IMR-90 (cell line): ENCODE data around the gene CENPN. TPM values are rescaled to one million over a fixed set of nuclear protein-coding genes. Genes with fewer than 3 reads are reported as not detected.

Experiments
- ATAC-seq: fragments of 200-7000 bp; cut with Tn5 transposase; 2 replicates; pipeline ENCODE4 v1.9.1; 2020; ENCODE audit warnings: low read depth, mild to moderate bottlenecking, moderate library complexity
- BruUV-seq: library from RNA; stranded (reverse); fragments of 400-500 nt; replicated peaks from 2 replicates; lab custom pipeline; 2021; lab: Mats Ljungman, UMichigan
- CTCF ChIA-PET: fragments of 300-600 bp; formaldehyde crosslinking; extraction: SDS; loops from one replicate; lab custom pipeline; 2021; ENCODE audit warnings: antibody characterized with exemption; lab: Yijun Ruan, JAX
- POLR2A ChIA-PET: fragments of 300-600 bp; sonication (Branson Sonifier 250); formaldehyde crosslinking; loops from one replicate; lab custom pipeline; 2022; ENCODE audit warnings: antibody characterized with exemption; ENCODE audit not compliant: unreplicated experiment; lab: Charles Lee
- DNase-seq: peaks from one replicate; pipeline ENCODE4 v3.0.0; 2013
- H2AFZ ChIP-seq: replicated peaks from 2 replicates; pipeline ENCODE3; 2013; ENCODE audit warnings: low read length, mild to moderate bottlenecking; ENCODE audit not compliant: poor library complexity
- H2AK5ac ChIP-seq: 2 replicates; pipeline ENCODE4 v1.6.1; 2013; ENCODE audit warnings: low read depth, low read length, inconsistent platforms
- H2AK9ac ChIP-seq: replicated peaks from 2 replicates; pipeline ENCODE3; 2013; ENCODE audit warnings: mild to moderate bottlenecking, low read depth, low read length, moderate library complexity; ENCODE audit not compliant: poor library complexity
- H2BK120ac ChIP-seq: 2 replicates; pipeline ENCODE4 v1.6.1; 2013; ENCODE audit warnings: low read depth, low read length, inconsistent platforms
- H2BK15ac ChIP-seq: 3 replicates; pipeline ENCODE4 v1.6.1; 2013; ENCODE audit warnings: low read depth, low read length, inconsistent platforms
- H2BK20ac ChIP-seq: 2 replicates; pipeline ENCODE4 v1.6.1; 2013; ENCODE audit warnings: low read depth, mild to moderate bottlenecking, inconsistent platforms, low read length, moderate library complexity
- H2BK5ac ChIP-seq: 2 replicates; pipeline ENCODE4 v1.6.1; 2013; ENCODE audit warnings: mild to moderate bottlenecking, low read depth, low read length, inconsistent platforms; ENCODE audit not compliant: poor library complexity, severe bottlenecking
- H3K14ac ChIP-seq: replicated peaks from 2 replicates; pipeline ENCODE4 v1.6.1; 2013; ENCODE audit warnings: low read depth, low read length, inconsistent platforms
- H3K18ac ChIP-seq: 2 replicates; pipeline ENCODE4 v1.6.1; 2013; ENCODE audit warnings: low read depth, low read length, control low read depth
- H3K23ac ChIP-seq: 2 replicates; pipeline ENCODE4 v1.6.1; 2013; ENCODE audit warnings: low read depth, low read length, inconsistent platforms
- H3K27ac ChIP-seq: 2 replicates; pipeline ENCODE4 v1.5.1; 2013; ENCODE audit warnings: mild to moderate bottlenecking, control low read depth, low read length; ENCODE audit not compliant: insufficient read depth
- H3K27me3 ChIP-seq: 2 replicates; pipeline ENCODE4 v1.6.1; 2013; ENCODE audit warnings: low read length; ENCODE audit not compliant: control insufficient read depth, insufficient read depth
- H3K36me3 ChIP-seq: 2 replicates; pipeline ENCODE4 v1.6.1; 2013; ENCODE audit warnings: low read length, mixed read lengths; ENCODE audit not compliant: control insufficient read depth, insufficient read depth
- H3K4ac ChIP-seq: 2 replicates; pipeline ENCODE4 v1.6.1; 2013; ENCODE audit warnings: low read depth, low read length, inconsistent platforms
- H3K4me1 ChIP-seq: 2 replicates; pipeline ENCODE4 v1.6.1; 2013; ENCODE audit warnings: low read length, mixed read lengths; ENCODE audit not compliant: control insufficient read depth, insufficient read depth
- H3K4me2 ChIP-seq: 2 replicates; pipeline ENCODE4 v1.6.1; 2013; ENCODE audit warnings: low read depth, mild to moderate bottlenecking, control low read depth, low read length, moderate library complexity
- H3K4me3 ChIP-seq: 2 replicates; pipeline ENCODE4 v1.5.1; 2013; ENCODE audit warnings: low read depth, mild to moderate bottlenecking, control low read depth, low read length, moderate library complexity; ENCODE audit not compliant: insufficient read depth
- H3K56ac ChIP-seq: 2 replicates; pipeline ENCODE4 v1.6.1; 2013; ENCODE audit warnings: low read length, inconsistent platforms; ENCODE audit not compliant: insufficient read depth; ENCODE audit errors: extremely low read depth
- H3K79me1 ChIP-seq, 2 experiments: 2 replicates each; pipeline ENCODE4 v1.6.1; 2013; ENCODE audit warnings: low read length in 2 of 2, inconsistent platforms in 1 of 2, low read depth in 1 of 2
- H3K9ac ChIP-seq: 2 replicates; pipeline ENCODE4 v1.6.1; 2013; ENCODE audit warnings: low read depth, low read length, control low read depth
- H3K9me1 ChIP-seq: 2 replicates; pipeline ENCODE4 v1.6.1; 2013; ENCODE audit warnings: low read length, inconsistent platforms; ENCODE audit not compliant: insufficient read depth
- H3K9me3 ChIP-seq: 2 replicates; pipeline ENCODE4 v1.6.1; 2013; ENCODE audit warnings: low read length; ENCODE audit not compliant: control insufficient read depth, insufficient read depth
- H4K20me1 ChIP-seq: 2 replicates; pipeline ENCODE4 v1.6.1; 2013; ENCODE audit warnings: low read length, inconsistent platforms; ENCODE audit not compliant: insufficient read depth
- H4K5ac ChIP-seq: 2 replicates; pipeline ENCODE4 v1.6.1; 2013; ENCODE audit warnings: mild to moderate bottlenecking, low read depth, low read length, control low read depth
- H4K8ac ChIP-seq, 2 experiments: 2 replicates each; pipeline ENCODE4 v1.6.1; 2013; ENCODE audit warnings: low read depth in 2 of 2, low read length in 2 of 2, control low read depth in 1 of 2, inconsistent platforms in 1 of 2
- H4K91ac ChIP-seq: 2 replicates; pipeline ENCODE4 v1.6.1; 2013; ENCODE audit warnings: low read depth, low read length, inconsistent platforms; ENCODE audit not compliant: insufficient read depth
- BHLHE40 ChIP-seq: fragments of 150-350 bp; IDR thresholded peaks from 2 replicates; pipeline ENCODE4 v1.6.1; 2016; ENCODE audit warnings: mild to moderate bottlenecking, low read depth, low read length
- CEBPB ChIP-seq: IDR thresholded peaks from 2 replicates; pipeline ENCODE4 v1.6.1; 2012; ENCODE audit warnings: low read depth, low read length, improper control_type of control experiment
- CHD1 ChIP-seq: IDR thresholded peaks from 2 replicates; pipeline ENCODE4 v1.6.1; 2012; ENCODE audit warnings: low read depth, low read length, improper control_type of control experiment
- ELK1 ChIP-seq: fragments of 150-350 bp; IDR thresholded peaks from 2 replicates; pipeline ENCODE4 v1.6.1; 2016; ENCODE audit warnings: low read depth, mild to moderate bottlenecking, low read length, moderate library complexity, borderline replicate concordance
- FOS ChIP-seq: fragments of 150-350 bp; IDR thresholded peaks from 2 replicates; pipeline ENCODE4 v1.6.1; 2016; ENCODE audit warnings: low read depth, low read length
- MAFK ChIP-seq: IDR thresholded peaks from 2 replicates; pipeline ENCODE4 v1.6.1; 2012; ENCODE audit warnings: low read depth, low read length, improper control_type of control experiment
- MAZ ChIP-seq: IDR thresholded peaks from 2 replicates; pipeline ENCODE4 v1.6.1; 2012; ENCODE audit warnings: low read depth, mild to moderate bottlenecking, low read length, improper control_type of control experiment, moderate library complexity, borderline replicate concordance
- MXI1 ChIP-seq: IDR thresholded peaks from 2 replicates; pipeline ENCODE4 v1.6.1; 2012; ENCODE audit warnings: low read depth, mild to moderate bottlenecking, low read length, moderate library complexity, borderline replicate concordance
- NFE2L2 ChIP-seq: fragments of 150-350 bp; IDR thresholded peaks from 2 replicates; pipeline ENCODE4 v1.6.1; 2016; ENCODE audit warnings: low read depth, mild to moderate bottlenecking, low read length
- POLR2A ChIP-seq: IDR thresholded peaks from 2 replicates; pipeline ENCODE4 v1.6.1; 2012; ENCODE audit warnings: mild to moderate bottlenecking, low read depth, low read length
- RAD21 ChIP-seq: IDR thresholded peaks from 2 replicates; pipeline ENCODE4 v1.6.1; 2012; ENCODE audit warnings: low read length, improper control_type of control experiment
- RCOR1 ChIP-seq: IDR thresholded peaks from 2 replicates; pipeline ENCODE4 v1.6.1; 2012; ENCODE audit warnings: mild to moderate bottlenecking, low read length, improper control_type of control experiment; ENCODE audit not compliant: insufficient replicate concordance
- RFX5 ChIP-seq: IDR thresholded peaks from 2 replicates; pipeline ENCODE4 v1.8.0; 2012; ENCODE audit warnings: low read depth, mild to moderate bottlenecking, low read length, moderate library complexity
- SMC3 ChIP-seq: fragments of 150-350 bp; IDR thresholded peaks from 2 replicates; pipeline ENCODE4 v1.6.1; 2016; ENCODE audit warnings: low read depth, mild to moderate bottlenecking, antibody characterized with exemption, low read length, moderate library complexity
- WGBS, 2 experiments: methylation state at CpG; one replicate each; pipeline versions ENCODE4 v1.1.5 to v1.1.7; 2013; ENCODE audit warnings: missing lambda C conversion rate in 2 of 2; ENCODE audit not compliant: insufficient read length in 1 of 2; ENCODE audit errors: extremely low coverage in 2 of 2; 5-methylcytosine and 5-hydroxymethylcytosine counted together
- dilution Hi-C: fragments of 300-500 bp; cut with HindIII; formaldehyde crosslinking; loops from one replicate; pipeline ENCODE4 v1.14.3; 2018; ENCODE audit warnings: low sequenced_read_pairs; ENCODE audit not compliant: unreplicated experiment
- in situ Hi-C: fragments of 300-500 bp; cut with MboI; formaldehyde crosslinking; loops from 3 replicates; pipeline ENCODE4 v1.14.3; 2019; ENCODE audit warnings: low sequenced_read_pairs, inconsistent platforms, mixed read lengths
- intact Hi-C: fragments of 100-400 bp; cut with micrococcal nuclease; formaldehyde crosslinking; loops from 2 replicates; pipeline ENCODE4 v1.10.0; 2022
- polyA plus RNA-seq, 3 experiments: library from polyadenylated mRNA; depleted of rRNA; stranded (reverse); fragments of >200 nt; gene quantifications; 2 replicates each; pipeline ENCODE4 v1.2.3, GENCODE V29; 2012; ENCODE audit warnings: low replicate concordance in 1 of 3
- total RNA-seq: library from RNA; depleted of rRNA; stranded (reverse); fragments of >200 nt; gene quantifications from 2 replicates; pipeline ENCODE4 v1.2.3, GENCODE V29; 2012
- TF ChIP-seq, protein P1 (sequence below): conservative IDR thresholded peaks from 2 replicates; pipeline ENCODE4 v1.5.1; 2012; ENCODE audit warnings: mild to moderate bottlenecking, low read depth, low read length, improper control_type of control experiment
- TF ChIP-seq, protein P2 (sequence below): fragments of 150-350 bp; IDR thresholded peaks from 2 replicates; pipeline ENCODE4 v1.6.1; 2017; ENCODE audit warnings: mild to moderate bottlenecking, antibody characterized with exemption, low read length, low read depth

Gene CENPN
- total and polyA plus RNA-seq, 2 of the 4 experiments (the other 2 are of a cell fraction): 20.5 to 22.8 TPM

- no peak for DNase-seq
- H3K18ac ChIP-seq: no peak overlapping the region
- H2BK20ac ChIP-seq: no peak overlapping the region
- H3K23ac ChIP-seq: no peak overlapping the region
- no peak overlapping the region for H4K91ac ChIP-seq
- no peak overlapping the region for H3K4me2 ChIP-seq
- H3K27me3 ChIP-seq: no peaks in the 10 kb centered on the region
- no peak overlapping the region for H3K14ac ChIP-seq
- H4K20me1 ChIP-seq: no peaks in the 10 kb centered on the region; the same call in 1 of the 2 replicates
- intact Hi-C loops (no loop called here), dilution Hi-C loops (no loop called here), in situ Hi-C loops (no loop called here)
- no peak overlapping the region for H2AK5ac ChIP-seq
- BruUV-seq: no TSS peak
- CTCF ChIA-PET: no interaction called here
- peaks cover 9% of the 10 kb centered on the region; the same call in 1 of the 2 replicates for H3K36me3 ChIP-seq
- no peak overlapping the region for H2AK9ac ChIP-seq
- no peak overlapping the region for H2BK5ac ChIP-seq
- no peak for TF ChIP-seq MXI1
- TF ChIP-seq NFE2L2: no peak
- TF ChIP-seq RFX5: no peak
- TF ChIP-seq SMC3: no peak
- TF ChIP-seq MAFK: no peak
- TF ChIP-seq MAZ: no peak
- TF ChIP-seq ELK1: no peak
- no peak for TF ChIP-seq RAD21
- TF ChIP-seq, protein P1, sequence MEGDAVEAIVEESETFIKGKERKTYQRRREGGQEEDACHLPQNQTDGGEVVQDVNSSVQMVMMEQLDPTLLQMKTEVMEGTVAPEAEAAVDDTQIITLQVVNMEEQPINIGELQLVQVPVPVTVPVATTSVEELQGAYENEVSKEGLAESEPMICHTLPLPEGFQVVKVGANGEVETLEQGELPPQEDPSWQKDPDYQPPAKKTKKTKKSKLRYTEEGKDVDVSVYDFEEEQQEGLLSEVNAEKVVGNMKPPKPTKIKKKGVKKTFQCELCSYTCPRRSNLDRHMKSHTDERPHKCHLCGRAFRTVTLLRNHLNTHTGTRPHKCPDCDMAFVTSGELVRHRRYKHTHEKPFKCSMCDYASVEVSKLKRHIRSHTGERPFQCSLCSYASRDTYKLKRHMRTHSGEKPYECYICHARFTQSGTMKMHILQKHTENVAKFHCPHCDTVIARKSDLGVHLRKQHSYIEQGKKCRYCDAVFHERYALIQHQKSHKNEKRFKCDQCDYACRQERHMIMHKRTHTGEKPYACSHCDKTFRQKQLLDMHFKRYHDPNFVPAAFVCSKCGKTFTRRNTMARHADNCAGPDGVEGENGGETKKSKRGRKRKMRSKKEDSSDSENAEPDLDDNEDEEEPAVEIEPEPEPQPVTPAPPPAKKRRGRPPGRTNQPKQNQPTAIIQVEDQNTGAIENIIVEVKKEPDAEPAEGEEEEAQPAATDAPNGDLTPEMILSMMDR: no peak
- no peak for TF ChIP-seq RCOR1
- no peak for TF ChIP-seq POLR2A
- TF ChIP-seq, protein P2, sequence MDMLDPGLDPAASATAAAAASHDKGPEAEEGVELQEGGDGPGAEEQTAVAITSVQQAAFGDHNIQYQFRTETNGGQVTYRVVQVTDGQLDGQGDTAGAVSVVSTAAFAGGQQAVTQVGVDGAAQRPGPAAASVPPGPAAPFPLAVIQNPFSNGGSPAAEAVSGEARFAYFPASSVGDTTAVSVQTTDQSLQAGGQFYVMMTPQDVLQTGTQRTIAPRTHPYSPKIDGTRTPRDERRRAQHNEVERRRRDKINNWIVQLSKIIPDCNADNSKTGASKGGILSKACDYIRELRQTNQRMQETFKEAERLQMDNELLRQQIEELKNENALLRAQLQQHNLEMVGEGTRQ: no peak
- no peak for TF ChIP-seq CHD1
- TF ChIP-seq CEBPB: no peak
- TF ChIP-seq BHLHE40: no peak
- no peak for TF ChIP-seq FOS
- no peak overlapping the region for H2BK120ac ChIP-seq
- WGBS, 2 experiments: no CpG with 5 or more reads among the region's 3 CpGs
- no peak overlapping the region for H3K56ac ChIP-seq
- no peak overlapping the region for H3K27ac ChIP-seq
- no peak overlapping the region for H2AFZ ChIP-seq
- H3K79me1 ChIP-seq: peaks cover 20 to 34% of the 10 kb centered on the region in 2 experiments
- H3K9ac ChIP-seq: no peak overlapping the region
- 0 out of 2 replicates have a peak, but pooled peaks cover 3% of the 10 kb centered on the region for H3K9me1 ChIP-seq
- no peak for ATAC-seq
- H3K9me3 ChIP-seq: no peaks in the 10 kb centered on the region
- no peaks in the 10 kb centered on the region; the same call in 1 of the 2 replicates for H3K4me1 ChIP-seq
- H4K5ac ChIP-seq: no peak overlapping the region
- H4K8ac ChIP-seq: no peak overlapping the region
- no peak overlapping the region for H2BK15ac ChIP-seq
- no peak overlapping the region for H3K4ac ChIP-seq
- no peak overlapping the region for H3K4me3 ChIP-seq
- POLR2A ChIA-PET: no interaction called here
Measured at GRCh38 chr16:81012974-81013373, 6.0 kb downstream of the CENPN start.
